Testis (tissue), 2 donors: ENCODE results near the gene CDH23.

Source experiments
- CTCF ChIP-seq, 3 experiments: fragments of 450-650 bp in 2 of 3; fragments of 200-600 bp in 1 of 3; sonication (generic) in 1 of 3; IDR thresholded peaks; one replicate each; pipeline ENCODE4 v1.5.1; 2016 to 2019; ENCODE audit warnings: antibody characterized with exemption in 3 of 3, mild to moderate bottlenecking in 2 of 3, moderate library complexity in 1 of 3
- POLR2A ChIP-seq: fragments of 450-650 bp; IDR thresholded peaks from one replicate; pipeline ENCODE4 v1.6.1; 2017; ENCODE audit warnings: antibody characterized with exemption, mild to moderate bottlenecking, moderate library complexity

- TF ChIP-seq CTCF (IDR thresholded peaks at IDR 0.05), result no peak
- TF ChIP-seq POLR2A, result no peak
Observed at GRCh38 chr10:71863203-71863602, 466.5 kb downstream of the CDH23 start.
